ENCODE data around the gene RALBP1. TPM values are rescaled to one million over a fixed set of nuclear protein-coding genes. Genes with fewer than 3 reads are reported as not detected.

The RALBP1 gene
- total RNA-seq, 1 experiment from 2014 or later = 64.0 TPM

DNA sequence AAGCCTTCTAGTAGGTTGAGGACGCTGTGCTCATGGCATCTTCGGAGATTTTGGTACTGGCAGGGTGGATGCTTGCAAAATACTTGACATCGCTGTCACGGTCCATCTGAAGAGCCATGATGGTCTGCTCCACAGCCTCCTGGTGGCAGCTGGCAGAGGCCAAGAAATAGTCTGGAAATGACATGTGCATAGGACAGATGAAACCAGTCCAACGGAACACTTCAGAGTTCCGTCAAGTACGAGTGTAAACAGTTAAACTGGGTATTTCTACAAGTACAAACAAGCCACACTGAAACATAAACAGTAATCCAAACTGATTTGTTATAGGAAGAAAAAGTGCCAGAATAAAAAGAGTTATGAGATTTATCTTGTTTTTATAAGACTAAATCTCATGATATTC lies 72.5 kb downstream of the RALBP1 start:
- DNase-seq (ENCODE audit: low read depth) = no peak

DNA sequence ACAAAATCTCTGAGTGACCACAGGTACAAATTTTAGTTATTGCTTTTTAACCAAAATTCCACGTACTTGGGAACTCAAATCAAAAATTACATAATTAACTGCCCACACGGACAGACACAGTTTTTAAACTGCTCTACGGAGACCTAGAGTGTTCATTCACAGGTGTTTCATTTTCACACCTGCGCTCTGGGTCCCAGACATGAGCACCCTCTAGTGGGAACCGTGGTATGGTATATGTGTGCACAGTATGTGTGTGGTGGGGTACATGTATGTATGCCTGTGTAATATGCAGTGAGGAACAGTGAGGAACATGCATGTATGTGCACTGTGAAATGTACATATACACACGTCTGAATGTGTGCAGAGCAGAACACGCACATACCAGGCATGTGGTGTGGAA lies 74.1 kb downstream of the RALBP1 start:
- no peak for DNase-seq (ENCODE audit: low read depth)

DNA sequence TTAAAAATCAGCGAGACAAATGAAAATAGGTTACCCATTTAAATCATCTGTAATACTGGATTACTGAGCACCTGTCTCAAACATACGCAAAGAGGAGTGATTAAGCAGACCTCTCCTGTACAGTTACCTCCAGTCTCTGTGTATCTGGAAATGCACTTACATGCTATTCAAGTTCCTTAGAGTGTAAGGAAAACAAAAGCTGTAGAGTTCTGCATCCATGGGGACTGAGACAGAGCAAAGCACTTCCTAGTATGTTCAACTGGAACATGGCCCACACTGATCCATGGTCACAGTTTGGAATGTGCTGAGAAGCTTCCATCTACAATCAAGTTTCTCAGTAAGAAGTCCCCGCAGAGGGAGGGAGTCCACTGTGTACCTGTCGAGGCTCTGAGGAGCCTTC lies 75.1 kb downstream of the RALBP1 start:
- no peak for DNase-seq (ENCODE audit: low read depth)

DNA sequence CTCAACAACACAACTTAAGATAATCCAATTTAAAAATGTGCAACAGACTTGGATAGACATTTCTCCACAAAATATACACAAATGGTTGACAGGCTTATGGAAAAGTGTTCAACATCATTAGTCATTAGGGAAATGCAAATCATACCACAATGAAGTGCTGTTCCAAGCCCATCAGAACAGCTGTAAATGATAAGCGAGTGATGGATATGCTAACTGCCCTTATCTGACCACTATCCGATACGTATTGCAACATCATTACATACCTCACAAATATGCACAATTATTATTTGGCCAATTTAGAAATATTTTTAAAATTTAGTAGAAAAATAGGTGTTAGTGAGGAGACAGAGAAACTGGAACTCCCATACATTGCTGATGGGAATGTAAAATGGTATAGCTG lies 76.9 kb downstream of the RALBP1 start:
- DNase-seq (ENCODE audit: low read depth) = no peak

DNA sequence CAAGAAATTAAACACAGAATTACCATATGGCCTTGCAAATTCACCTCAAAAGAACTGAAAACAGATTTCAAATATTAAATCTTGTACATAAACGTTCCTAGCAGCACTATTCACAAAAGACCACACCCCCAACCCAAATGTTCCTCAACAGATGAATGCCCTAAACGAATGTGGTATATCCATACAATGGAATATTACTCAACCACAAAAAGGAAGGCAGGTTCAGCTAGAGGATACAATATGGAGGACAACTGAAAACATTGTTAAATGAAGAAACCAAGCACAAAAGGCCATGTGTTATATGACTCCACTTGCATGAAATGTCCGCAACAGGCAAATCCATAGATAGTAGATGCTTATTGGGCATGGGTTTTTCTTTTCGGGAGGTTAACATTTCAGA lies 77.3 kb downstream of the RALBP1 start:
- DNase-seq (ENCODE audit: low read depth) = no peak

DNA sequence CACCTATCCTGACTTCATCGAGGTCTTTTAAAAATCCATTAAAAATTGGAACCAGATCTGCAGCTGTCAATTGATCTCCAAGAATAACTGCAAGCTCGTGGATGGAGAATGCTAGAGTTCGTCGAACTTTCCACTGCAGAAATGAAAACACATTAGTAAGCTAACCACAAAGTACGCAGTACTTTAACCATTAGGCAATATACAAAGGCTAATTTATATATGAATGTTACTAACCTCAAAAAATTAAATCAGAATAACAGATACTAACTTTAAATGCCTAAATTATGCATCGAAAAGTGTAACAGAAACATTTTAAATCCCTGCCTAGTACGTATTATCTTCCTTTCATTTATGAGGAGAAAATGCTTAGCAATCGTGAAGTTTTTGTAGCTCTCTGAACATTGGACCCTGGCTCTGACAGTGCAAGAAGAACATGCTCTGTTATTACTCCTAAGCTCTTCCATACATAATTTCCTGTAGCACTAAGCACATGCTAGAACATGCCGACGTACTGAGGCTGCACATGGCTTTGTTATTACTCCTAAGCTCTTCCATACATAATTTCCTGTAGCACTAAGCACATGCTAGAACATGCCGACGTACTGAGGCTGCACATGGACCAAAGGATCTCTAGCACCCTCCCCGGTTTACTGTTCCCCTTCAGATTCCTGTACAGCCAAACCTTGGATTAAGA lies 82.1 kb downstream of the RALBP1 start:
- DNase-seq (ENCODE audit: low read depth) = no peak

DNA sequence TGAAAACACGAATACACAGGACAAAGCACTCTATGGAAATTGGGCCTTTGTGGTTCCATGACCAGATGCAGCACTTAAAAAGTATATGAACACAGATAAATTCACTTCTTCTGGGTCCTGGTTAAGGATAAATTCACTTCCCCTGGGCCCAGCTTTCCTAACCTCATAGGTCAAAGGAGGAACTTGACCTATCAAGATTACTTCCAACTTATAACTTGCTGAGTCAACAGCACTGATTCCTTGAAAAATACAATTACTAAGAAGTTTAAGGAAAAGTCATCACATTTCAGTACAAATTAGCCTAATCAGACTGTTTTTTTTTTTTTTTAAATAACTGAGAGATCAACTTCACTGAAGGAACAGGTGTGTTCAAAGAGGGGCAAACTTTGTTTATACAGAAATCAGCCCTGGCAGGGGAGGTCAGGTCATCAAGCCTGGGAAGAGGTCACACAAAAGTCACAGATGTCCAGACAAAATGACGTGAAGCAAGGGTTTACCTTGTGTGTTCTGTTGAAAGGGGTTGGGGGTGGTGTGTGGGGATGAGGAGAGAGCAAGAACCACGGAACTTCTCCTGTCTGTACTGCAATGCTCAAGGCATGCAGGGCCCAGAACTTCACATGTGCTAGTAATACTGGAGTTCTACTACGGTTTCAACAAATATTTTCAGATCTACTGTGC lies 83.2 kb downstream of the RALBP1 start:
- DNase-seq (ENCODE audit: low read depth) = no peak

DNA sequence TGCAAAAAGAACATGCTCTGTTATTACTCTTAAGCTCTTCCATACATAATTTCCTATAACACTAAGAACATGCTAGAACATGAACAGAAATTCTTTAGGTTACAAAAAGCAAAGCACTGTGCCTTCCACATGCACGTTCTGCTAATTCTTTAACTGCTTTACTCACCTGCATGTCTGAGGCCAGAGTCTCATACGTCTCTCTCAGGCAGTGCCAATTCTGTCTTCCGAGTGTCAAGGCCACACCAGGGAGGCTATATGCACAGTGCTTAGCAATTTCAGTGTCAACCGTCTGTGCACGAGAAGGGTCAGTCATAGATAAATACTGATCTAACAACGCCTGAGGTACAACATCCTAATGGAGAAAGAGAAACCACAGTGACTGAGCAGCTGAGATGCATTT lies 83.9 kb downstream of the RALBP1 start:
- DNase-seq (ENCODE audit: low read depth) = no peak

DNA sequence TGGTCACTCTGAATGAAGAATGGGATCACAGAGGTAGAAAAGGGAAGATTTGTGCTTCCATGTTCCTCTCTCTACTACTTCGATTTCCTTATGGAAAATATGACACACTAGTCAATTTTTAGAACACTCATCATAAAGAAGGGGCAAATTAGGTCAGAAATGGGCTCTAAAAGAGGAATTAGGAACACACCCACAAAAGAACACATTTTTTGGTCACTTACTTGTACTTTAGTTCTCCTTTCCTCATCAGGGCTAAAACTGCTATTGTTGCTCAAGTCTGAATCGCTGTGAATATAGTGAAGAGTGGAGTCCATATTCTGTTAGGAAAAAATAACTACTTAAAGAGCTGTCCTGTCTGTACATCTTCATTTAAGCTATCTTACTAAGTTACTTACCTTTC lies 86.4 kb downstream of the RALBP1 start:
- DNase-seq (ENCODE audit: low read depth) = no peak

DNA sequence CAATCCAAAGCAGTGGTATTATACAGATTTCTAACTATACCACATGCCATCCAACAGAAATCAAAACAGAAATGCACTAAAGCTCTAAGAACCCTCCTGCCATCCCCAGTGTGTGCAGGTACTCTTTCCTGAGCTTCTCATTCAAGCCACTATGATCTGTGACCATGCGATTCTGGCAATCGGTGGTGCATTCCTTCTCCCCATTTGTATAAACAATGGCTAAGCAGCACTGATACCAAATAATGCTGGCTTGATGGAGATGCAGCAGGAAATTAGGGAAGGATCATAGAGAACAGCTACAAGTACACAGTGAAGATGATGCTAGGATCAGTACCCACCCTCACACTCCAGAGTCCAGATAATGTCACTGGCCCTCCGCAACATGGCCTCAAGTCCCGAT lies 87.3 kb downstream of the RALBP1 start:
- DNase-seq (ENCODE audit: low read depth) = no peak

DNA sequence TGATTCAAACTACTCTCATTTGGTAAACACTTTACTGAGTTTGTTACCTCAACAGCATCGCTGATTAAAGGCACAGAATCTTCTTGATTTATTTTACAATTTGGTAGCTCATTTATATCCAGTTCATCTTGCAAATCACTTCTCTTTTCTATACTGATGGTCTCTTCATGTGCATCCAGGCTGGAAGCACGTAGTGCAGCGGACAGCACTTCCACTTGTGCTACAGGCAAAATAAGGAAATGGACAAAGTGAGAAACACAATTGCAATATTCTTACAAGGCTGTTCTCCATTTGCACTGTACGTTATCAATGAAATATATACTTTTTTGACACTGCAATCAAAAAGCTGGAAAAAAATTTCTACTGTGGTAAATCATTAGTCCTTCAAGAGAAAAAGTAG lies 88.0 kb downstream of the RALBP1 start:
- no peak for DNase-seq (ENCODE audit: low read depth)

DNA sequence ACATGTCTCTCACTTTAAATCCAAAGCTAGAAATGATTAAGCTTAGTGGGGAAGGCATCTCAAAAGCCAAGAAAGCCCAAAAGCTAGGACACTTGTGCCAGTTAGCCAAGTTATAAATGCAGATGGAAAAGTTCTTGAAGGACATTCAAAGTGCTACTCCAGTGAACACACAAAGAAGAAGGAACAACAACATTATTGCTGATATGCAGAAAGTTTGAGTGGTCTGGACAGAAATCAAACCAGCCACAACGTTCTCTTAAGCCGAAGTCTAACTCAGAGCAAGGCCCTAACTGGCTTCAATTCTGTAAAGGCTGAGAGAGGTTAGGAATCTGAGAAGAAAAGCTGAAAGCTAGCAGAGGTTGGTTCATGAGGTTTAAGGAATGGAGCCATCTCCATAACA lies 90.1 kb downstream of the RALBP1 start:
- DNase-seq (ENCODE audit: low read depth) = no peak

DNA sequence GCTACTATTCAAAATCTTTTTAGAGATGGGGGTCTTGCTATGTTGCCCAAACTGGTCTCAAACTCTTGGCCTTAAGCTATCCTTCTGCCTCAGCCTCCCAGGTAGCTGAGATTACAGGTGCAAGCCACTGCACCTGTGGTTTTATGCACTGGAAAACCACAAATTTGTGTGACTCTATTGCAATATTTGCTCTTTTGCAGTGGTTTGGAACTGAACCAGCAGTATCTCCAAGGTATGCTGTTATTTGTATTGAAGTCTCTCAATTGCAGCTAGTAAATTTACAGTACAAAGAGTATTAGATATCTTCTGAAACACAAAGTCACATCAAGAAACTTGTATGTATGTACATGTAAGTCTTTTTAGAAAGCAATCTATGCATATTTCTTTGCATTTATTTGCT lies 92.9 kb downstream of the RALBP1 start:
- no peak for DNase-seq (ENCODE audit: low read depth)

DNA sequence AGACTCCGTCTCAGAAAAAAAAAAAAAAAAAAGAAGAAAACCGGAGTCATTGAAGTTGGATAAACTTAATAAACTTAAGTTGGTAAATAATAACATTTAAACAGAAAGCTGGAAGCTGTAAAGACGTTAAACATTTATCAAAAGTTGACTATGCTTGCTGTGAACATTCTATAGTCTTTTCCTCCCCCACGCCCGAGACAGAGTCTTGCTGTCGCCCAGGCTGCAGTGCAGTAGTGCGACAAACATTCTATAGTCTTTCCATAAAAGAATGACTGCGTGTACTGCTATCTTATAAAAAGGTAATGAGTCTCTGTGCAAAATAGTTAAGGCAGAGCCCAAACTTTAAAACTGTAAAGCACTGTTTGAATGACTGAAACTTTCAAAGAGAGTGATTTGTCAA lies 93.9 kb downstream of the RALBP1 start:
- no peak for DNase-seq (ENCODE audit: low read depth)

DNA sequence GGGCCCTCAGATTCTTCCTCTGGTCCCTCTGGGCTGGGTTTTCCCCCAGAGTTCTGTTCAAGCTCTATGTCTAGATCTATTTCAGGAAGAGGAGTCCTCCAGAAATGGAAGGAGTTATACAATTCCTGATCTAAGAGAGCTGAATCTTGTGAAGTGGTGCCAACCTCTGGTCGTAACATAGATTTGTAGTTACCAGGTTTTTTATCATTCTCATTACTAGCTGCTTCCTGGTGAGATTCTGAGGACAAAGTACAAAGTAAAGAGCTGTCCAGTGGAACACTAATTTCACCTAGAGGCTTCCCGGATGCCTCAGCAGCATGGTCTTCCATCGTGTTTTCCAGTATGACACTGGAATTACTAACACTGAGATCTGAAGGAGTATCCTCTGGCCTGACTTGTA lies 94.9 kb downstream of the RALBP1 start:
- no peak for DNase-seq (ENCODE audit: low read depth)

DNA sequence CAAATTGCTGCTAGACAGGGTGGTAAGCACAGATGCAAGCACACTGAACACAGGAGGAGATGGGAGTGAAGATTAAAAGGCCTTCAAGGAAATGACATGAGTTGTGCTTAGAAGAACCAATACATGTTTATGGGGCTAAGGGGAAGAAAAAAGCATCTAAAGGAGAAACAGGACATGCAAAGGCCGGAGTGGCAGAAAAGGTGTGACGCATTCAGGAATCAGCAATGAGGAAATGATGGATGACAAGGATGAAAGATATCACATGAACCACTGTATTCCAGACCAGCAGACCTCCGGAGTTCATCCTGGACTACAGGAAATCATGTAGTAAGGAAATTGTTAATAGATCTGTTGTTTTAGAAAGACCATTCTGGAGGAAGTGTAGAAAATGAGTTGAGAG lies 96.2 kb downstream of the RALBP1 start:
- DNase-seq (ENCODE audit: low read depth) = no peak

DNA sequence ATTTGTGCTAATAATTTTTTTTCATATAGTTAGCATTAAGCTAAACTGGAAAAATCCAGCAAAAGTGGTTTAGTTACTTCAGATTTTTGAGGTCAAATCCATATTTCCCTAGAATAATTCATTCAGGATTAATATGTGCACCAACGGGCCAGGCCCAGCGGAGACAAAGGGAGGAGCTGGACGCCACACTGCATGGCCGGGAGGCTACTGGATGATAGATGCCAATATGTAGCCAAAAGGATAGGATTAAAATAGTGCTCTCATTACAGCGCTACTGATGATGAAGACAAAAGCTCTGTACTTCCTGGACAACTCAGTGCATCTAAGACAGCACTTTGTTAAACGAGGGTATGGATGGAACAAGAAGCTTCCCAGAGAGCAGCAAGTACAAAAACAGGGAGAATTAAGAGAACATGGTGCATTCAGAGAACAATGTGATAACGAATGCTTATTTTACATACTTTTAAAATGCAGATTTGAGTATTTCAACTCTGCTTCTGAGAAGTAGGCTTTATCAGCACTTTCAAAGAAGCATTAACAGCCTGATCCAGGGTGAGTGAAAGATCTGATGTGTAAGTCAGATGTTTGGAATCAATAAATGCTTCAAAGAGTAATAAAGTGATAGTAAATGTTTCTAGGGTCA lies 99.3 kb downstream of the RALBP1 start:
- no peak for DNase-seq (ENCODE audit: low read depth)

DNA sequence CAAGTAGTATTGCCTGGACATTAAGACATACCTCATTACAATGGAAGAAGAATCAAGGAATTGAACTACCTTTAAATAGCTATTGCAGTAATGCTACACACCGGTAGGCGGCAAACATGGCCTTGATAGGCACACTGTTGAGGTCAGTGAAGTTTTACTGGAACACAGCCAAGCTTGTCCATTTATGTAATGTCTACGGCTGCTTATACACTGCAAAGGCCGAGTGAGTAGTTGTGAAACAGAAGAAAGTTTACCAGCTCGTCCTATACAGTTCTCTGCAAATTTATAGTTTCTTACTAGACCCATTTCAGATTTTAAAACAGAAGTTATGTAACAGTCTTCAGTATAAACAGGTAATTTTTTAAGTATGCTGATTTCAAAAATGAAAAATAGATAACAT lies 100.2 kb downstream of the RALBP1 start:
- peak; percentile 87 for DNase-seq (ENCODE audit: low read depth)

DNA sequence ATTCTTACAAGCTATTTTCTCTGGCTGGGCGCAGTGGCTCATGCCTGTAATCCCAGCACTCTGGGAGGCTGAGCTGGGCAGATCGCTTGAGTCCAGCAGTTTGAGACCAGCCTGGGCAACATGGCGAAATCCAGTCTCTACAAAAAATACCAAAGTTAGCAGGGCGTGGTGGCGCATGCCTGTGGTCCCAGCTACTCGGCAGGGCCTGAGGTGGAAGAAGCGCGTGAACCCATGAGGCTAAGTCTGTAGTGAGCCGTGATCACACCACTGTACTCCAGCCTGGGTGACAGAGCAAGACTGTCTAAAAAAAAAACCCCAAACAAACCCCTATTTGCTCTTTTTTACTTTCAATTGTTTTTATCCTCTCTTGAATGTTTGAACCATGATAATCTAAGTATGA lies 102.0 kb downstream of the RALBP1 start:
- no peak for DNase-seq (ENCODE audit: low read depth)

DNA sequence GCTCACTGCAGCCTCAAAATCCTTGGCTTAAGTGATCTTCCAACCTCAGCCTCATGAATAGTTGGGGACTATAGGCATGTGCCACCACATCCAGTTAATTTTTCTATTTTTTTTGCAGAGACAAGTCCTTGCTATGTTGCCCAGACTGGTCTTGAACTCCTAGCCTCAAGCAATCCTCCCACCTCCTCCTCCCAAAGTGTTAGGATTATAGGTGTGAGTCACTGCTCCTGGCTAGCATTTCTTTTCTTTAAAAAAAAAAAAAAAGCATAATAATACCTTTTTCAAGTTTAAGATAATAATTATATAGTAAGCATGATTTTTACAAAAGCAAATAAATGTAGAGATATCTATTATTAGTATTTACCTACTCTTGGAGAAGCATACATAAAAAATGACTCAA lies 103.0 kb downstream of the RALBP1 start:
- peak; percentile 65 for DNase-seq (ENCODE audit: low read depth)

DNA sequence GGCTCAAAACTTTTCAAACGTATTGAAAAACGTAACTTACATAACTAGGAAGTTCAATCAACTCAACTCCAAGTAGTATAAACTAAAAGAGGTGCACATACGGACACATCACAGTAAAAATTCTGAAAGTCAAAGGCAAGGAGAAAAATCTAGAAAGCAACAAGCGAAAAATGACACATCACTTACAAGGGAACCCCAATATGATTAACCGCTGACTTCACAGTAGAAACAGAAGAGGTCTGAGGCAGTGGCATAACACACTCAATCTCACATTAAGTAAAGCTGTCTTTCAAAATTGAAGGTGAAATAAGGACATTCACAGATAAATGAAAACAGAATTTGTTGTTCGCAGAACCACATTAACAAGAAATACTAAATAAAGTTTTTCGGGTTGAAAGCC lies 106.4 kb downstream of the RALBP1 start:
- no peak for DNase-seq (ENCODE audit: low read depth)

DNA sequence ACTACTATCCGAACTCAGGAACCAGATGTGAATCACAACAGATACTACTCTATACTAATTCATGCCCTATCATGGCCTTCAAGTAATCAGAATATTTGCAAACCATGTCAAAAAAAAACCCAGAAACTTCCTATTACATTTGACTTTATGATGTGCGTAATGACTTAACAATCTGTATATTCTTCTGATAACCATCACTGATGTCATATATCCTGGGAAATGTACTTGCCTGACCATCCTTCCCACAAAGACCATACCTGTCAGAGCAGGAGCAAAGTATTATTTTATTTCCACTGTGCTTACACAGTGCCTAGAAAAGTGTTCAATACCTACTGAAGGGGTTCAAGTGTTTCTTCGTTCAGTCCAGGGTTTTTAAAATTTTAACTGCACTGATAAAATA lies 111.5 kb downstream of the RALBP1 start:
- no peak for DNase-seq (ENCODE audit: low read depth)
